Mesodermal cell (in vitro differentiated cells): Measurements from ENCODE around the gene GRIK1.

Experiments
- H3K27ac ChIP-seq: 2 replicates; pipeline ENCODE4 v1.7.0; 2013; ENCODE audit warnings: mild to moderate bottlenecking, low read depth, low read length, moderate library complexity; ENCODE audit not compliant: severe bottlenecking
- H3K36me3 ChIP-seq: 2 replicates; pipeline ENCODE4 v1.7.1; 2013; ENCODE audit warnings: mild to moderate bottlenecking, low read length, moderate library complexity; ENCODE audit not compliant: control insufficient read depth, insufficient read depth
- H3K4me1 ChIP-seq: one replicate; pipeline ENCODE4 v1.7.1; 2013; ENCODE audit warnings: mild to moderate bottlenecking, low read length; ENCODE audit not compliant: insufficient read depth, control insufficient read depth, poor library complexity, severe bottlenecking
- H3K4me3 ChIP-seq: 2 replicates; pipeline ENCODE4 v1.7.0; 2013; ENCODE audit warnings: low read length, control low read depth, mild to moderate bottlenecking; ENCODE audit not compliant: insufficient read depth, poor library complexity, severe bottlenecking; ENCODE audit errors: extremely low read depth
- H3K9me3 ChIP-seq: 2 replicates; pipeline ENCODE4 v1.7.1; 2013; ENCODE audit warnings: mild to moderate bottlenecking, low read length, moderate library complexity; ENCODE audit not compliant: control insufficient read depth
- WGBS, 2 experiments: methylation state at CpG; one replicate each; pipeline ENCODE4 v1.1.5; 2013; ENCODE audit warnings: missing lambda C conversion rate in 2 of 2; ENCODE audit not compliant: insufficient coverage in 2 of 2; 5-methylcytosine and 5-hydroxymethylcytosine counted together

The GRIK1 gene

DNA sequence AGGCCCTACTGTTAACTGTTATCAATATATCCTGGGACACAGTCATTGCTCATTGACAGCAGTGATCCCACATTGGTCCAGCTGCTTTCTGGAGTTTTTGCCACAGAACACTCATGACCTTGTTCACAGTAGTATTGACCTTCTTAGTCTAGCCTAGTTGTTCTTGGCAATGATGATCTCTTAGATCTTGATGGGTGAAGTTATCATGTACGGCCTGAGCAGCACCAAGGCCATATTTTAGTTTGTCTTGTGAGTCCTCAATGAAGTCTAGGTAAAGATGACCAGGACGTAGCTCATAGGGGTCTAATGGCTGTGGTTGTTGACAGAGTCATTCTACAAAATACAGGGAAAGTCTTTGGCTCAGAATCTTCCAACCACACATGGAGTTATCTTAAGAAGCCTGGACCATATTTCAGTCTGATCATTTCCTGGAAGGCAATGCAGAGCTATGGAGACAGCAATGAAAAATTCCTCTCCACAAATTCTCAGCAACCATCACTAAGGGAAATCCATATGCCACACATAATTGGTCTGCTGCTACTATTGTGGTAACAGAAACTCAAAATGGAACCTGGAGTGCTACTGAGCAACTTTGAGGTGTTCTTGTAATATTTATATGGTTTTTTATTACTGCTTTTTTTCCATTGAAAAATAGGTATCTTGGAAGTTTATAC is 279.6 kb downstream of the GRIK1 start:
- Histone ChIP-seq H3K36me3 (no peaks in the 10 kb centered on the region), H3K4me3 (no peak overlapping the region), H3K4me1 (peaks cover 21% of the 10 kb centered on the region), H3K27ac (no peak overlapping the region), H3K9me3 (no peaks in the 10 kb centered on the region)
- WGBS, 2 experiments = 90 to 100% methylated on average over 1 of the region's 2 CpGs

GRCh38 chr21:29658934-29659203 is 280.9 kb downstream of the GRIK1 start:
- H3K9me3 ChIP-seq = no peaks in the 10 kb centered on the region
- peaks cover 19% of the 10 kb centered on the region for H3K4me1 ChIP-seq
- no CpG with 5 or more reads among the region's 1 CpG for WGBS, 2 experiments

GRCh38 chr21:29658177-29658933 is 281.4 kb downstream of the GRIK1 start:
- no peak overlapping the region for H3K27ac ChIP-seq
- peaks cover 22% of the 10 kb centered on the region for H3K4me1 ChIP-seq
- no peak overlapping the region for H3K4me3 ChIP-seq
- no peaks in the 10 kb centered on the region for H3K36me3 ChIP-seq
- WGBS, 2 experiments = 94 to 95% methylated on average over 4 to 5 of the region's 10 CpGs
- H3K9me3 ChIP-seq = no peaks in the 10 kb centered on the region

More at GRCh38 chr21:29658934-29659203, 280.9 kb downstream of the GRIK1 start:
- no peak overlapping the region for H3K27ac ChIP-seq
- H3K4me3 ChIP-seq = no peak overlapping the region
- H3K36me3 ChIP-seq = no peaks in the 10 kb centered on the region

- peak overlapping the region; percentile 95 for H3K27ac ChIP-seq
- no peaks in the 10 kb centered on the region for H3K36me3 ChIP-seq
- H3K4me1 ChIP-seq = peaks cover 22% of the 10 kb centered on the region
- no peak overlapping the region for H3K4me3 ChIP-seq
- 83 to 100% methylated on average over 3 to 5 of the region's 9 CpGs for WGBS, 2 experiments
- no peaks in the 10 kb centered on the region for H3K9me3 ChIP-seq
Measured at GRCh38 chr21:29657240-29657989, 282.4 kb downstream of the GRIK1 start.

DNA sequence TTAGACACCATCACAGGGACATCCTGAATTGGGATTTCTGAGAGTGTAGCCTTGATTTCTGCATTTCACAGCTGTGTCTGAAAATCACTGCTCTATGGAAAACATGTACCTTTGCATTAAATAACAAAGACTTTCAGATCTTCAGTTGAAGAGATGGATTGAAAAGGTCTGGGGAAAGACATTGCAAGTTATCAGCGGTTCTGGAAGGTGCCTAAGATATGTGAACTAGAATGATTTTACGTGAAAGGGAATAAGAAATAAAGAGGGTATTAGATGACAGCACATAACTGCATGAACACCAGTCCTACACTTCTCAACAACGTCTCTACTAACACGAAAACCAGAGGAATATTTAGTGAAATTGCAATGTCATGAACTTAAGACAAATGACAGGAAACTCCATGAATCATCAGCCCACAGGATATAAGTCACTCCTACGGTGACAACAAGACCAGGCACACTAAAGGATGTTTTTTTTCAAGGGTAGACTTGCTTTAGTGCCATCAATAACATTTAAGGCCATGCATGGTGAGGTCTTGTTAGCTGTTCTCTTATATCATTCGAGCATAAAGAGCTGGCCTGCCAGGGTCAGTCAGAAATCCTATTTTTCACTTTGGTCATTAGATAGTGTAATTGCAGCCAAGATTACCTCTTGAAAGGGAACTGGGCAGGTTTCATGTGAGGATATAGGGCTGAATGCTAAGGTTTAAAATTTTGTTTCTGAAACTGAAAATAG is 283.1 kb downstream of the GRIK1 start:
- no peaks in the 10 kb centered on the region for H3K36me3 ChIP-seq
- peaks cover 22% of the 10 kb centered on the region for H3K4me1 ChIP-seq
- H3K9me3 ChIP-seq = no peaks in the 10 kb centered on the region
- no peak overlapping the region for H3K4me3 ChIP-seq
- WGBS, 2 experiments = 73 to 80% methylated on average over 1 to 3 of the region's 6 CpGs
- H3K27ac ChIP-seq = peak overlapping the region; percentile 95

DNA sequence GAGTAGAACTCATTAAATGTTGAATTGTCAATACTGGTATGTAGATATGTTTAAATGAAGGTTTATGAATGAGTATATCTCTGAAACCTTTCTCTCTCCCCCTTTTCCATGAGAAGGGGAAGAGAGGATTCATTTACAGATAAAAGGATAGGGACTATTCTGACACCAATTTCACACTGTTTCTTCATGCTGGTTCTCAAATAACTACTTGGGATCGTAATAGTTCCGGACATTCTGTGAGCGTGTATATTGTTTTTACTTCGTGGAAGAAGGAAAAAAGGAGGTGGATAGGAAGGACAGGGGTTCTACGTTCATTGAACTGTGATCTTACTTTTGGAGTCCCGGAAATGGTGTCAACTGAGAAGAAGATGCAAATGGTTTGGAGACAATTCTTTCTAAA is 284.2 kb downstream of the GRIK1 start:
- Histone ChIP-seq H3K4me3 (no peak overlapping the region), H3K4me1 (peaks cover 22% of the 10 kb centered on the region), H3K36me3 (no peaks in the 10 kb centered on the region), H3K27ac (no peak overlapping the region), H3K9me3 (no peaks in the 10 kb centered on the region)
- 80 to 91% methylated on average over 1 to 6 of the region's 6 CpGs for WGBS, 2 experiments

DNA sequence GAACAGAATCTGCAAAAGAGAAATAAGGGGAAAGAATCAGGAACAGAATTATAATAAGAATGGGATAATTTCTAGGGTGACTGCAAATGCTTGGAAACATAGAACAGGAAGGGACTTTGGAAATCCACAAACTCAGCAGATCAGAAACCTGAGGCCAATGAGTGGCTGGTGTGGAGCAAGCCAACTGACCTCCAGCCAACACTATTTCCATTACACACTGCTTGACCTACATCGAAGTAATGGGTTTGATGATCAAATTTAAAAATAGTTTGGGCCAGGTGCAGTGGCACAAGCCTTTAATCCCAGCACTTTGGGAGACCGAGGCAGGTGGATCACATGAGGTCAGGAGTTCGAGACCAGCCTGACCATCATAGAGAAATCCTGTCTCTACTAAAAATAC is 284.9 kb downstream of the GRIK1 start:
- no peak overlapping the region for H3K4me3 ChIP-seq
- WGBS, 2 experiments = 83 to 100% methylated on average over 2 of the region's 3 CpGs

DNA sequence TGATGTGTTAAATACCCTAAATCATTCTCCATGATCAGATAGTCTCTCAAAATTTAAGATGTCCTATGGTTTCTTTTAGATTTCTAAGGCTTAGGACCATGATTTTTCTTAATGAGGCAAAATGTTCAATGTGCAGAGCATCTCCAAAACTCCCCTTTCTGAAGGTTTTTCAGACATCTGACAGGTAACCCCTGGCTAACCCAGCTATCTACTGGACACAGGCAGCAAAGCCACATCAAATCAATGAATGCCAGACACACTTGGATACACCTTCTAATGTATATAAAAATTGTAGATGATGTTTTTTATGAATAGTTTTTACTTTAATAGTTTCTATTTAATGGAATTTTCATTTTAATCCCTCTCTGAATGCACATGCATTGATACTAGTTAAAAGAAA is 285.6 kb downstream of the GRIK1 start:
- Histone ChIP-seq H3K27ac (no peak overlapping the region), H3K4me1 (peaks cover 22% of the 10 kb centered on the region), H3K9me3 (no peaks in the 10 kb centered on the region), H3K36me3 (no peaks in the 10 kb centered on the region), H3K4me3 (no peak overlapping the region)

More for the DNA sequence above, 284.9 kb downstream of the GRIK1 start:
- Histone ChIP-seq H3K4me1 (peaks cover 22% of the 10 kb centered on the region), H3K9me3 (no peaks in the 10 kb centered on the region), H3K36me3 (no peaks in the 10 kb centered on the region), H3K27ac (no peak overlapping the region)

DNA sequence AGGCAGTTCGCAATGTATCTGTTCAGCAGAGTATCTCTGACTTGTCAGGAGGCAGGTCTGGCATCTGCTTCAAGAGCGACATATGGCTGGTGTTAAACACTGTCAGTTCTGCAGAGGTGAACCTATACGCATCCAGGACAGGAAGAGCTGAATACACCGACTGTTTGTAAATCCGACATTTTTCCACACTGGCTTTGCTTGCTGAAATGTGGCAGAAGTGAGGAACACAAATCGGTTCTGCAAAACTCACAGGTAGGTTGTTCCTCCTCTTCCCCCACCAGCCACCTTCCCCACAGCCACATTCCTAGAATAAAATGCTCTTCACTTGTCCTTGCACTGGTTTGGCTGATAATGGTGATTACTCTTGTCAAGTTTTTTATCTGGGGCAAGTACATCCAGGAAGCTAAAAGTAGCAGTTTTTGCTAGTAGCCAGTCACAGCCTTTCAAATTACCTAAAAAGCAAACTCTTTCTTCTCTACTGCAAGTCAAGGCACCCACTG is 289.2 kb downstream of the GRIK1 start:
- Histone ChIP-seq H3K4me3 (no peak overlapping the region), H3K36me3 (no peaks in the 10 kb centered on the region), H3K27ac (no peak overlapping the region), H3K4me1 (peaks cover 8% of the 10 kb centered on the region), H3K9me3 (no peaks in the 10 kb centered on the region)
- WGBS, 2 experiments = 94 to 96% methylated on average over 5 of the region's 6 CpGs

GRCh38 chr21:29649406-29649814 is 290.4 kb downstream of the GRIK1 start:
- H3K4me1 ChIP-seq = peaks cover 5% of the 10 kb centered on the region
- H3K4me3 ChIP-seq = no peak overlapping the region
- 83 to 89% methylated on average over 3 to 5 of the region's 5 CpGs for WGBS, 2 experiments
- H3K36me3 ChIP-seq = no peaks in the 10 kb centered on the region
- H3K9me3 ChIP-seq = no peaks in the 10 kb centered on the region
- no peak overlapping the region for H3K27ac ChIP-seq
